ENCODE measurements around the gene NDUFV2.
"Not testable (repeated sequence)": the region's sequence is repeated elsewhere in the genome, so short reads cannot be mapped to it uniquely, and the experiment has no call there.

The NDUFV2 gene

GRCh38 chr18:9150121-9150520, 47.6 kb downstream of the NDUFV2 start:
- DNase-seq (ENCODE audit: low read depth in 2 of 2, low spot score in 1 of 2), result no peak

GRCh38 chr18:9153256-9153655, 50.8 kb downstream of the NDUFV2 start:
- DNase-seq (ENCODE audit: low read depth in 2 of 2, low spot score in 1 of 2), result no peak

- DNase-seq (ENCODE audit: low read depth in 2 of 2, low spot score in 1 of 2), result no peak
Measured at GRCh38 chr18:9156604-9157249, 54.2 kb downstream of the NDUFV2 start.

GRCh38 chr18:9157806-9158205, 55.3 kb downstream of the NDUFV2 start:
- no peak for DNase-seq (ENCODE audit: low read depth in 2 of 2, low spot score in 1 of 2)

GRCh38 chr18:9160014-9160413, 57.5 kb downstream of the NDUFV2 start:
- DNase-seq (ENCODE audit: low read depth in 2 of 2, low spot score in 1 of 2), result no peak

- not testable (repeated sequence) for DNase-seq (ENCODE audit: low read depth in 2 of 2, low spot score in 1 of 2)
Measured at GRCh38 chr18:9162663-9163062, 60.2 kb downstream of the NDUFV2 start.

- DNase-seq (ENCODE audit: low read depth in 2 of 2, low spot score in 1 of 2), result not testable (repeated sequence)
Measured at GRCh38 chr18:9164149-9164548, 61.6 kb downstream of the NDUFV2 start.

- DNase-seq (ENCODE audit: low read depth in 2 of 2, low spot score in 1 of 2), result not testable (repeated sequence)
Measured at GRCh38 chr18:9165883-9166282, 63.4 kb downstream of the NDUFV2 start.

- not testable (repeated sequence) for DNase-seq (ENCODE audit: low read depth in 2 of 2, low spot score in 1 of 2)
Measured at GRCh38 chr18:9169515-9169914, 67.0 kb downstream of the NDUFV2 start.

- DNase-seq (ENCODE audit: low read depth in 2 of 2, low spot score in 1 of 2), result not testable (repeated sequence)
Measured at GRCh38 chr18:9171919-9172318, 69.4 kb downstream of the NDUFV2 start.

GRCh38 chr18:9172506-9173127, 70.1 kb downstream of the NDUFV2 start:
- no peak for DNase-seq (ENCODE audit: low read depth in 2 of 2, low spot score in 1 of 2)

- no peak for DNase-seq (ENCODE audit: low read depth in 2 of 2, low spot score in 1 of 2)
Measured at GRCh38 chr18:9173770-9174233, 71.3 kb downstream of the NDUFV2 start.

- no peak for DNase-seq (ENCODE audit: low read depth in 2 of 2, low spot score in 1 of 2)
Measured at GRCh38 chr18:9174302-9174701, 71.8 kb downstream of the NDUFV2 start.

- no peak for DNase-seq (ENCODE audit: low read depth in 2 of 2, low spot score in 1 of 2)
Measured at GRCh38 chr18:9175115-9175514, 72.6 kb downstream of the NDUFV2 start.

GRCh38 chr18:9177031-9177430, 74.5 kb downstream of the NDUFV2 start:
- DNase-seq (ENCODE audit: low read depth in 2 of 2, low spot score in 1 of 2), result no peak

- DNase-seq (ENCODE audit: low read depth in 2 of 2, low spot score in 1 of 2), result no peak
Measured at GRCh38 chr18:9177466-9177865, 75.0 kb downstream of the NDUFV2 start.

GRCh38 chr18:9178557-9178956, 76.1 kb downstream of the NDUFV2 start:
- no peak for DNase-seq (ENCODE audit: low read depth in 2 of 2, low spot score in 1 of 2)

- no peak for DNase-seq (ENCODE audit: low read depth in 2 of 2, low spot score in 1 of 2)
Measured at GRCh38 chr18:9181275-9181674, 78.8 kb downstream of the NDUFV2 start.

- no peak for DNase-seq (ENCODE audit: low read depth in 2 of 2, low spot score in 1 of 2)
Measured at GRCh38 chr18:9182852-9183399, 80.4 kb downstream of the NDUFV2 start.

Data from stimulated activated CD8-positive, alpha-beta memory T cell treated with anti-CD3 and anti-CD28 coated beads, Interleukin-4, amount 100 ng/mL, for 4 hours (primary cell).